Lower lobe of right lung (tissue), 2 donors: ENCODE results near the gene STRBP. TPM values are rescaled to one million over a fixed set of nuclear protein-coding genes. Genes with fewer than 3 reads are reported as not detected.
A peak's percentile ranks its signal among the peaks of the same experiment; 100 is the strongest.
"Not testable (repeated sequence)": the region's sequence is repeated elsewhere in the genome, so short reads cannot be mapped to it uniquely, and the experiment has no call there.

Experiments
- ATAC-seq, 2 donors: fragments of 200-7000 bp; cut with Tn5 transposase; one replicate each; pipeline ENCODE4 v1.9.1; 2020 to 2022; ENCODE audit warnings: mild to moderate bottlenecking in 2 of 2, moderate library complexity in 2 of 2
- DNase-seq: peaks from one replicate; pipeline ENCODE4 v3.0.0-alpha.2; 2020
- H3K27ac ChIP-seq: fragments of 200-600 bp; one replicate; pipeline ENCODE4 v1.8.0; 2022
- H3K27me3 ChIP-seq: fragments of 200-600 bp; one replicate; pipeline ENCODE4 v1.8.0; 2022; ENCODE audit warnings: low read depth
- H3K36me3 ChIP-seq: fragments of 200-600 bp; one replicate; pipeline ENCODE4 v1.8.0; 2022; ENCODE audit warnings: mild to moderate bottlenecking
- H3K4me1 ChIP-seq: fragments of 200-600 bp; one replicate; pipeline ENCODE4 v1.8.0; 2022
- H3K4me3 ChIP-seq: fragments of 200-600 bp; one replicate; pipeline ENCODE4 v1.8.0; 2022; ENCODE audit warnings: mild to moderate bottlenecking
- H3K9me3 ChIP-seq: fragments of 200-600 bp; one replicate; pipeline ENCODE4 v1.8.0; 2022
- CTCF ChIP-seq: fragments of 200-600 bp; IDR thresholded peaks from one replicate; pipeline ENCODE4 v1.8.0; 2022; ENCODE audit warnings: antibody characterized with exemption, mild to moderate bottlenecking
- intact Hi-C: fragments of 100-400 bp; cut with DNase I; formaldehyde crosslinking; loops from one replicate; pipeline ENCODE4 v1.11.0; 2022
- total RNA-seq: library from RNA; stranded (reverse); fragmentation: NEBNext Ultra II Directional; extraction: Animal tissue kit (Norgen Biotek cat#: 25700); gene quantifications from one replicate; pipeline ENCODE4 v1.2.1, GENCODE V29; 2021
- donor health status: DM: no; HTN: yes; CAD: no; lungs with severe emphysema.

The STRBP gene
- total RNA-seq, 1 donor from 2014 or later: 23.7 TPM

DNA sequence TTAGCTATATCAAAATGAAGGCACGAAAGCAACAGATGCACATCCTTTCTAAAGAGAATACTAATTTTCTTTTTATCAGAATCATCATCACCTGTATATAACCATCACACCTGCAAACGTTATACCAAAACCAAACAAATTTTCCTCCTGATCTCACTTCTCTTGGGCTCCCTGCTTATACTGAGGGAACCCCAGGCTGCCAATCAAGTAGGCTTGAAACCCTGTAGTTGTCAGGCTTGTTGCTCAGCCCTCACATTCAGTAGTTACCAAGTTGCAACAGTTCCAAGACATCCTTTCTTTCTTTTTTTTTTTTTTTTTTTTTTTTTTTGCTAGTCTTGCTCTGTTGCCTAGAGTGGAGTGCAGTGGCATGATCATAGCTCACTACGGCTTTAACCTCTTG, 12.7 kb downstream of the STRBP start:
- ATAC-seq: no peak
- Histone ChIP-seq H3K36me3 (no peaks in the 10 kb centered on the region), H3K27ac (no peak overlapping the region), H3K4me1 (no peaks in the 10 kb centered on the region), H3K4me3 (no peak overlapping the region), H3K9me3 (no peaks in the 10 kb centered on the region), H3K27me3 (no peaks in the 10 kb centered on the region)
- no peak for DNase-seq
- intact Hi-C loops: no loop called here
- no peak for TF ChIP-seq CTCF

DNA sequence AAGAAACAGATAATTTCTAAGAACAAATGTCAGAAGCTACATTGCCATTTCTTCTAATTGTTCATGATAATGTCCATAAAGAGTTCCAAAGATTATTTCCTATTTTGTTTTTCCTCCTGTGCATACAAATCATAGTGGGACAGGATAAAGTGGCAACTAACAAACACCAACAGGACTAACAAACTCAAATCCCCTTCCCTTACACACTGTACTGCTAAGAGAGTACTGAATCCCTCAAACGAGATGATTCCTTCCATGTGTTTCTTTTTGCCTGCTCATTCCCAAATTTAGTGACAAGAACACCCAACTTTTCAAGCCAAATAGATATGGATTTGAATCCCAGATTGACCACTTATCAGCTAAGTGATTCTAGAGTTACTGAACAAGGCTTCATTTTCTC, 15.2 kb downstream of the STRBP start:
- intact Hi-C loops: no loop called here
- no peak overlapping the region for H3K4me3 ChIP-seq

GRCh38 chr9:123251741-123252140, 16.6 kb downstream of the STRBP start:
- DNase-seq (no peak), ATAC-seq (no peak)
- no peaks in the 10 kb centered on the region for H3K27me3 ChIP-seq
- no peak for TF ChIP-seq CTCF
- H3K36me3 ChIP-seq: no peaks in the 10 kb centered on the region
- no peak overlapping the region for H3K27ac ChIP-seq
- H3K9me3 ChIP-seq: no peaks in the 10 kb centered on the region
- intact Hi-C loops: no loop called here
- H3K4me3 ChIP-seq: no peak overlapping the region
- no peaks in the 10 kb centered on the region for H3K4me1 ChIP-seq

More for the DNA sequence above, 15.2 kb downstream of the STRBP start:
- ATAC-seq (no peak), DNase-seq (no peak)
- Histone ChIP-seq H3K27ac (no peak overlapping the region), H3K9me3 (no peaks in the 10 kb centered on the region), H3K4me1 (no peaks in the 10 kb centered on the region), H3K27me3 (no peaks in the 10 kb centered on the region), H3K36me3 (no peaks in the 10 kb centered on the region)
- TF ChIP-seq CTCF: no peak

DNA sequence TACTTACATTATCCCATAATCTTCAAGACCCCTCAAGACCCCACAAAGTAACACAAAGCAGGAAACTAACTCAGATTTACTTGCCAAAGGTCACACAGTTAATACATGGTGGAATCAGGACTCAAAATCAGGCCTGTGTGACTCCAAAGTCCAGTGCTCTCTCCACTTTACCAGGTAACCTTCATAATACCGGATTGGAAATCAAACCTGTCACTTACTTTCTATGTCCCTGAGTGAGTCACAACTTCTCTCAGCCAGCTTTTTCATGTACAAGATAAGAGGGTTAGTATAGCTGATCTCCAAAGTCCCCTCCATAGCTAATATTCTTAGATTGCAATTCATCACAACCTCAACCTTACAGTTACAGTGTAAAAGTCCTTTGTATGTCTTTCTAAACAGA, 17.1 kb downstream of the STRBP start:
- no peak for TF ChIP-seq CTCF
- peak in 1 of 2 donors; percentile 50 for ATAC-seq
- Histone ChIP-seq H3K4me3 (no peak overlapping the region), H3K27ac (no peak overlapping the region), H3K27me3 (no peaks in the 10 kb centered on the region), H3K36me3 (no peaks in the 10 kb centered on the region), H3K4me1 (no peaks in the 10 kb centered on the region), H3K9me3 (no peaks in the 10 kb centered on the region)
- no peak for DNase-seq
- intact Hi-C loops: no loop called here

GRCh38 chr9:123250504-123250903, 17.9 kb downstream of the STRBP start:
- DNase-seq: no peak
- Histone ChIP-seq H3K9me3 (no peaks in the 10 kb centered on the region), H3K4me3 (no peak overlapping the region), H3K27ac (no peak overlapping the region), H3K36me3 (no peaks in the 10 kb centered on the region), H3K4me1 (no peaks in the 10 kb centered on the region), H3K27me3 (no peaks in the 10 kb centered on the region)
- intact Hi-C loops: no loop called here
- ATAC-seq: no peak
- TF ChIP-seq CTCF: no peak

GRCh38 chr9:123249162-123249561, 19.2 kb downstream of the STRBP start:
- H3K9me3 ChIP-seq, H3K27me3 ChIP-seq, H3K4me3 ChIP-seq, H3K36me3 ChIP-seq, DNase-seq, ATAC-seq, H3K4me1 ChIP-seq, H3K27ac ChIP-seq, intact Hi-C loops: not testable (repeated sequence)
